Right ventricle myocardium inferior (tissue), 1 donor: ENCODE results near the gene ATP4A. TPM values are rescaled to one million over a fixed set of nuclear protein-coding genes. Genes with fewer than 3 reads are reported as not detected.
"Not testable (repeated sequence)": the region's sequence is repeated elsewhere in the genome, so short reads cannot be mapped to it uniquely, and the experiment has no call there.

Experiments used
- ATAC-seq: fragments of 200-7000 bp; cut with Tn5 transposase; one replicate; pipeline ENCODE4 v1.9.1; 2020; ENCODE audit warnings: mild to moderate bottlenecking, moderate library complexity
- DNase-seq: peaks from one replicate; pipeline ENCODE4 v3.0.0; 2021; ENCODE audit errors: missing footprints
- intact Hi-C: fragments of 100-400 bp; cut with DNase I; formaldehyde crosslinking; loops from one replicate; pipeline ENCODE4 v1.11.0; 2022
- long read RNA-seq: library from polyadenylated mRNA; unstranded; transcript quantifications from one replicate; pipeline ENCODE4 v2.0.0, GENCODE V29; 2021
- total RNA-seq: library from RNA; stranded (reverse); fragmentation: NEBNext Ultra II Directional; extraction: Animal tissue kit (Norgen Biotek cat#: 25700); gene quantifications from one replicate; pipeline ENCODE4 v1.2.1, GENCODE V29; 2021
- donor health status: DM: no; HTN: yes; CAD: no; lungs with severe emphysema.

The ATP4A gene
- not detected for total RNA-seq
- long read RNA-seq = 0 reads

GRCh38 chr19:35563207-35563829 is at the start of gene ATP4A:
TSS of gene ATP4A (minus strand) at chr19:35563658. CDS start at chr19:35563629, 29 bp downstream.
- no peak for DNase-seq
- no peak for ATAC-seq
- intact Hi-C loops = no loop called here

GRCh38 chr19:35612559-35613321 is 49.3 kb upstream of the ATP4A start, which contains the start of gene HAUS5:
TSS of gene HAUS5 (plus strand) at chr19:35612735. CDS start at chr19:35612795, 60 bp downstream.
- intact Hi-C loops = no loop called here
- DNase-seq (peak; percentile 98), ATAC-seq (peak; percentile 97)

- DNase-seq = no peak
- intact Hi-C loops = no loop called here
- no peak for ATAC-seq
These were observed 48.7 kb upstream of the ATP4A start for GRCh38 chr19:35612224-35612558.

- no peak for ATAC-seq
- peak; percentile 51 for DNase-seq
- intact Hi-C loops = no loop called here
These were observed 46.4 kb upstream of the ATP4A start for GRCh38 chr19:35609851-35610353.

- ATAC-seq (no peak), DNase-seq (no peak)
These were observed 44.8 kb upstream of the ATP4A start for GRCh38 chr19:35608251-35608650.

GRCh38 chr19:35607661-35608060 is 44.2 kb upstream of the ATP4A start:
- intact Hi-C loops = no loop called here
- DNase-seq (peak; percentile 5), ATAC-seq (no peak)

More at GRCh38 chr19:35608251-35608650, 44.8 kb upstream of the ATP4A start:
- intact Hi-C loops = no loop called here

- intact Hi-C loops, DNase-seq, ATAC-seq: not testable (repeated sequence)
These were observed 43.7 kb upstream of the ATP4A start for GRCh38 chr19:35607170-35607569.

GRCh38 chr19:35604436-35604835 is 41.0 kb upstream of the ATP4A start:
- ATAC-seq, DNase-seq, intact Hi-C loops: not testable (repeated sequence)

- no peak for DNase-seq
- intact Hi-C loops = no loop called here
These were observed 38.5 kb upstream of the ATP4A start for GRCh38 chr19:35601971-35602370.

GRCh38 chr19:35596366-35596999 is 33.0 kb upstream of the ATP4A start:
- intact Hi-C loops = no loop called here
- ATAC-seq (no peak), DNase-seq (no peak)

More at GRCh38 chr19:35601971-35602370, 38.5 kb upstream of the ATP4A start:
- ATAC-seq = no peak

- intact Hi-C loops = no loop called here
- DNase-seq (no peak), ATAC-seq (no peak)
These were observed 32.5 kb upstream of the ATP4A start for GRCh38 chr19:35595928-35596327.

GRCh38 chr19:35595026-35595425 is 31.6 kb upstream of the ATP4A start:
- ATAC-seq, intact Hi-C loops, DNase-seq: not testable (repeated sequence)

GRCh38 chr19:35592226-35592625 is 28.8 kb upstream of the ATP4A start:
- no peak for DNase-seq
- ATAC-seq = no peak
- intact Hi-C loops = loop anchor here (5.0 kb wide), 1 partner anchor 240 kb away; no protein-coding TSS in a partner anchor

- DNase-seq (no peak), ATAC-seq (no peak)
- intact Hi-C loops = loop anchor here (5.0 kb wide), 1 partner anchor 239 kb away; no protein-coding TSS in a partner anchor
These were observed 27.4 kb upstream of the ATP4A start for GRCh38 chr19:35590875-35591274.

- no peak for DNase-seq
- intact Hi-C loops = no loop called here
These were observed 23.9 kb upstream of the ATP4A start for GRCh38 chr19:35587321-35587720.

GRCh38 chr19:35585848-35586247 is 22.4 kb upstream of the ATP4A start, which contains the start of gene PMIS2:
TSS of gene PMIS2 (plus strand) at chr19:35586173. CDS start at chr19:35586260, 87 bp downstream.
- no peak for ATAC-seq
- peak; percentile 67 for DNase-seq
- intact Hi-C loops = no loop called here

More at GRCh38 chr19:35587321-35587720, 23.9 kb upstream of the ATP4A start:
- no peak for ATAC-seq

GRCh38 chr19:35582760-35583159 is 19.3 kb upstream of the ATP4A start:
- ATAC-seq (no peak), DNase-seq (no peak)
- intact Hi-C loops = no loop called here

GRCh38 chr19:35578707-35579106 is 15.2 kb upstream of the ATP4A start:
- no peak for DNase-seq
- intact Hi-C loops = no loop called here
- no peak for ATAC-seq

- ATAC-seq (no peak), DNase-seq (no peak)
- intact Hi-C loops = no loop called here
These were observed 14.5 kb upstream of the ATP4A start for GRCh38 chr19:35577918-35578317.
